ENCODE measurements around the gene PPARG.

The PPARG gene

GRCh38 chr3:12335421-12335820 is 46.6 kb downstream of the PPARG start:
- H3K27me3 ChIP-seq (ENCODE audit: control insufficient read depth, insufficient read depth, low read length): no peaks in the 10 kb centered on the region
- no peak overlapping the region for H3K27ac ChIP-seq (ENCODE audit: low read length)
- no peaks in the 10 kb centered on the region for H3K36me3 ChIP-seq (ENCODE audit: control insufficient read depth, low read depth, low read length)
- H3K4me3 ChIP-seq (ENCODE audit: low read length): no peak overlapping the region
- no peak overlapping the region for H3K9ac ChIP-seq (ENCODE audit: low read length)
- H3K9me3 ChIP-seq (ENCODE audit: control insufficient read depth, low read depth, low read length): no peaks in the 10 kb centered on the region
- H3K4me1 ChIP-seq (ENCODE audit: control insufficient read depth, low read depth, low read length): no peaks in the 10 kb centered on the region

GRCh38 chr3:12336099-12336498 is 47.2 kb downstream of the PPARG start:
- no peak overlapping the region for H3K9ac ChIP-seq (ENCODE audit: low read length)
- H3K36me3 ChIP-seq (ENCODE audit: control insufficient read depth, low read depth, low read length): no peaks in the 10 kb centered on the region
- no peak overlapping the region for H3K27ac ChIP-seq (ENCODE audit: low read length)
- H3K4me1 ChIP-seq (ENCODE audit: control insufficient read depth, low read depth, low read length): no peaks in the 10 kb centered on the region
- H3K4me3 ChIP-seq (ENCODE audit: low read length): no peak overlapping the region
- H3K27me3 ChIP-seq (ENCODE audit: control insufficient read depth, insufficient read depth, low read length): no peaks in the 10 kb centered on the region
- no peaks in the 10 kb centered on the region for H3K9me3 ChIP-seq (ENCODE audit: control insufficient read depth, low read depth, low read length)

- Histone ChIP-seq H3K9me3 (ENCODE audit: control insufficient read depth, low read depth, low read length) (no peaks in the 10 kb centered on the region), H3K4me3 (ENCODE audit: low read length) (no peak overlapping the region), H3K4me1 (ENCODE audit: control insufficient read depth, low read depth, low read length) (no peaks in the 10 kb centered on the region), H3K36me3 (ENCODE audit: control insufficient read depth, low read depth, low read length) (no peaks in the 10 kb centered on the region), H3K9ac (ENCODE audit: low read length) (no peak overlapping the region), H3K27me3 (ENCODE audit: control insufficient read depth, insufficient read depth, low read length) (no peaks in the 10 kb centered on the region), H3K27ac (ENCODE audit: low read length) (no peak overlapping the region)
Observed at GRCh38 chr3:12338595-12339546, 50.0 kb downstream of the PPARG start.

GRCh38 chr3:12339701-12340480 is 51.0 kb downstream of the PPARG start:
- Histone ChIP-seq H3K9ac (ENCODE audit: low read length) (no peak overlapping the region), H3K36me3 (ENCODE audit: control insufficient read depth, low read depth, low read length) (no peaks in the 10 kb centered on the region), H3K27me3 (ENCODE audit: control insufficient read depth, insufficient read depth, low read length) (no peaks in the 10 kb centered on the region), H3K4me1 (ENCODE audit: control insufficient read depth, low read depth, low read length) (no peaks in the 10 kb centered on the region), H3K4me3 (ENCODE audit: low read length) (no peak overlapping the region), H3K27ac (ENCODE audit: low read length) (no peak overlapping the region), H3K9me3 (ENCODE audit: control insufficient read depth, low read depth, low read length) (no peaks in the 10 kb centered on the region)

- H3K4me3 ChIP-seq (ENCODE audit: low read length): no peak overlapping the region
- no peaks in the 10 kb centered on the region for H3K27me3 ChIP-seq (ENCODE audit: control insufficient read depth, insufficient read depth, low read length)
- H3K4me1 ChIP-seq (ENCODE audit: control insufficient read depth, low read depth, low read length): no peaks in the 10 kb centered on the region
Observed at GRCh38 chr3:12340506-12340905, 51.6 kb downstream of the PPARG start.

GRCh38 chr3:12342151-12342550 is 53.3 kb downstream of the PPARG start:
- no peak overlapping the region for H3K27ac ChIP-seq (ENCODE audit: low read length)
- no peak overlapping the region for H3K9ac ChIP-seq (ENCODE audit: low read length)
- H3K36me3 ChIP-seq (ENCODE audit: control insufficient read depth, low read depth, low read length): no peaks in the 10 kb centered on the region
- no peaks in the 10 kb centered on the region for H3K27me3 ChIP-seq (ENCODE audit: control insufficient read depth, insufficient read depth, low read length)
- H3K4me1 ChIP-seq (ENCODE audit: control insufficient read depth, low read depth, low read length): no peaks in the 10 kb centered on the region
- H3K4me3 ChIP-seq (ENCODE audit: low read length): no peak overlapping the region
- no peaks in the 10 kb centered on the region for H3K9me3 ChIP-seq (ENCODE audit: control insufficient read depth, low read depth, low read length)

More at GRCh38 chr3:12340506-12340905, 51.6 kb downstream of the PPARG start:
- H3K27ac ChIP-seq (ENCODE audit: low read length): no peak overlapping the region
- H3K36me3 ChIP-seq (ENCODE audit: control insufficient read depth, low read depth, low read length): no peaks in the 10 kb centered on the region
- H3K9ac ChIP-seq (ENCODE audit: low read length): no peak overlapping the region
- H3K9me3 ChIP-seq (ENCODE audit: control insufficient read depth, low read depth, low read length): no peaks in the 10 kb centered on the region

GRCh38 chr3:12343047-12343501 is 54.2 kb downstream of the PPARG start:
- Histone ChIP-seq H3K9ac (ENCODE audit: low read length) (no peak overlapping the region), H3K4me3 (ENCODE audit: low read length) (no peak overlapping the region), H3K36me3 (ENCODE audit: control insufficient read depth, low read depth, low read length) (no peaks in the 10 kb centered on the region), H3K9me3 (ENCODE audit: control insufficient read depth, low read depth, low read length) (no peaks in the 10 kb centered on the region), H3K27ac (ENCODE audit: low read length) (no peak overlapping the region), H3K27me3 (ENCODE audit: control insufficient read depth, insufficient read depth, low read length) (no peaks in the 10 kb centered on the region), H3K4me1 (ENCODE audit: control insufficient read depth, low read depth, low read length) (no peaks in the 10 kb centered on the region)

GRCh38 chr3:12345141-12345561 is 56.3 kb downstream of the PPARG start:
- Histone ChIP-seq H3K9me3 (ENCODE audit: control insufficient read depth, low read depth, low read length) (no peaks in the 10 kb centered on the region), H3K27me3 (ENCODE audit: control insufficient read depth, insufficient read depth, low read length) (no peaks in the 10 kb centered on the region), H3K27ac (ENCODE audit: low read length) (no peak overlapping the region), H3K36me3 (ENCODE audit: control insufficient read depth, low read depth, low read length) (no peaks in the 10 kb centered on the region), H3K9ac (ENCODE audit: low read length) (no peak overlapping the region), H3K4me1 (ENCODE audit: control insufficient read depth, low read depth, low read length) (no peaks in the 10 kb centered on the region), H3K4me3 (ENCODE audit: low read length) (no peak overlapping the region)

GRCh38 chr3:12345584-12346494 is 57.0 kb downstream of the PPARG start:
- Histone ChIP-seq H3K4me1 (ENCODE audit: control insufficient read depth, low read depth, low read length) (no peaks in the 10 kb centered on the region), H3K27me3 (ENCODE audit: control insufficient read depth, insufficient read depth, low read length) (no peaks in the 10 kb centered on the region), H3K9ac (ENCODE audit: low read length) (no peak overlapping the region), H3K9me3 (ENCODE audit: control insufficient read depth, low read depth, low read length) (no peaks in the 10 kb centered on the region), H3K27ac (ENCODE audit: low read length) (no peak overlapping the region), H3K36me3 (ENCODE audit: control insufficient read depth, low read depth, low read length) (no peaks in the 10 kb centered on the region), H3K4me3 (ENCODE audit: low read length) (no peak overlapping the region)

- no peak overlapping the region for H3K27ac ChIP-seq (ENCODE audit: low read length)
- no peaks in the 10 kb centered on the region for H3K27me3 ChIP-seq (ENCODE audit: control insufficient read depth, insufficient read depth, low read length)
- H3K9me3 ChIP-seq (ENCODE audit: control insufficient read depth, low read depth, low read length): no peaks in the 10 kb centered on the region
- H3K4me1 ChIP-seq (ENCODE audit: control insufficient read depth, low read depth, low read length): no peaks in the 10 kb centered on the region
- H3K9ac ChIP-seq (ENCODE audit: low read length): no peak overlapping the region
- H3K36me3 ChIP-seq (ENCODE audit: control insufficient read depth, low read depth, low read length): no peaks in the 10 kb centered on the region
- no peak overlapping the region for H3K4me3 ChIP-seq (ENCODE audit: low read length)
Observed at GRCh38 chr3:12347301-12347700, 58.4 kb downstream of the PPARG start.

All from iPS-18a (cell line).